Left lung (tissue), 10 donors: ENCODE data around the gene SORBS1. TPM values are rescaled to one million over a fixed set of nuclear protein-coding genes. Genes with fewer than 3 reads are reported as not detected.

Experiments used
- ATAC-seq: fragments of 200-7000 bp; cut with Tn5 transposase; one replicate; pipeline ENCODE4 v1.9.1; 2020; ENCODE audit warnings: moderate library complexity
- DNase-seq, 4 donors: peaks; one replicate each; pipeline ENCODE4 v3.0.0-alpha.2; 2013 to 2020
- H3K27ac ChIP-seq, 2 donors: fragments of 200-600 bp; sonication (generic) in 1 of 2; one replicate each; pipeline versions ENCODE4 v1.5.0 to v1.8.0; 2020 to 2021
- H3K27me3 ChIP-seq, 2 donors: fragments of 200-600 bp; sonication (generic) in 1 of 2; one replicate each; pipeline versions ENCODE4 v1.5.0 to v1.8.0; 2020 to 2021
- H3K36me3 ChIP-seq, 2 donors: fragments of 200-600 bp; sonication (generic) in 1 of 2; one replicate each; pipeline versions ENCODE4 v1.5.0 to v1.8.0; 2020 to 2021
- H3K4me1 ChIP-seq, 2 donors: fragments of 200-600 bp; one replicate each; pipeline ENCODE4 v1.8.0; 2021
- H3K4me3 ChIP-seq, 2 donors: fragments of 200-600 bp; sonication (generic) in 1 of 2; one replicate each; pipeline versions ENCODE4 v1.5.0 to v1.8.0; 2020 to 2021; ENCODE audit warnings: mild to moderate bottlenecking in 1 of 2
- H3K9me3 ChIP-seq, 2 donors: fragments of 200-600 bp; sonication (generic) in 1 of 2; one replicate each; pipeline versions ENCODE4 v1.5.0 to v1.8.0; 2020 to 2021
- intact Hi-C, 2 donors: fragments of 100-400 bp; cut with DNase I; formaldehyde crosslinking; loops; one replicate each; pipeline versions ENCODE4 v1.11.2 to v1.14.2; 2022
- polyA plus RNA-seq, 6 donors: library from polyadenylated mRNA; unstranded; fragments of 120-200 nt; gene quantifications; one replicate each; pipeline ENCODE4 v1.2.1, GENCODE V29; 2013; ENCODE audit not compliant: insufficient read length in 6 of 6
- total RNA-seq, 2 donors: library from RNA; stranded (reverse); fragmentation: NEBNext Ultra II Directional; extraction: Animal tissue kit (Norgen Biotek cat#: 25700); gene quantifications; one replicate each; pipeline ENCODE4 v1.2.1, GENCODE V29; 2021
- TF ChIP-seq, protein P1 (sequence below), 2 donors: fragments of 200-600 bp; sonication (generic) in 1 of 2; IDR thresholded peaks; one replicate each; pipeline versions ENCODE4 v1.5.0 to v1.8.0; 2021; ENCODE audit warnings: antibody characterized with exemption in 2 of 2
- donor health status: DM: no; HTN: yes; CAD: no.
- donor health status: DM: no; HTN: no; CAD: no.

The SORBS1 gene
- total and polyA plus RNA-seq, 8 donors, result 23.3 to 52.7 (median 36.4) TPM

DNA sequence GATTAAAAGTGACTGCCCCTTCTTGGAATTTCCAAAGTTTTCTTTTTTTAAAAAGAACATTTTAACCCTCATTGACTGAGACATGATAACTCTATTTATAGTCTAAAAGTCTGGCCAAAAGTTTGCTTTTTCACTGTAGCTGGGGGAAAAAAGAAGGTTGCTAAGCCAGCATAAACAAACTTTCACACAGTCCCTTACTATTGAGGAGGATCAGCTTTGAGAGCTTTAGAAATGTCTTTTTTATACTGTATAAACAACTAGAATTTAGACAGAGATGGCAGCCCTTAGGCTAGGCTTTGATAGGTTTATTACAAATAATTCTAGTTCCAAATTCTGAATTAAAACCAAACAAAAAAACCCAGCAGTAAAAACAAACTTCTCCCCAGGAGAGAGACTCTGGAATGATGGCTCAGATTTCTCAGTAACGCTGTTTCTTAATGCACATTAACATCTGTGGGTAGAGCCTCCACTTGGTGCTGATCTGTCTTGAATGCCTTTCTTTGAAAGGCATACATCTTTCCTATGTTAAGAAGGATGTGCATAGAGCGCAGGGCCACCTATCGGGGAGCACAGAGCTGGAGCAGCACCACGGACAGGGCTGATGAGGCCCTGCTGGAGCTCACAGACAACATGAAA, 169.5 kb downstream of the SORBS1 start:
- no peak overlapping the region for H3K4me3 ChIP-seq
- intact Hi-C loops, result no loop called here
- peak overlapping the region in 1 of 2 donors; percentile 9 for H3K27ac ChIP-seq
- H3K36me3 ChIP-seq, result peaks cover 0 to 14% of the 10 kb centered on the region in 2 donors
- no peaks in the 10 kb centered on the region for H3K27me3 ChIP-seq
- peaks cover 12 to 29% of the 10 kb centered on the region in 2 donors for H3K4me1 ChIP-seq
- peak; percentile 30 for ATAC-seq
- TF ChIP-seq, protein P1, sequence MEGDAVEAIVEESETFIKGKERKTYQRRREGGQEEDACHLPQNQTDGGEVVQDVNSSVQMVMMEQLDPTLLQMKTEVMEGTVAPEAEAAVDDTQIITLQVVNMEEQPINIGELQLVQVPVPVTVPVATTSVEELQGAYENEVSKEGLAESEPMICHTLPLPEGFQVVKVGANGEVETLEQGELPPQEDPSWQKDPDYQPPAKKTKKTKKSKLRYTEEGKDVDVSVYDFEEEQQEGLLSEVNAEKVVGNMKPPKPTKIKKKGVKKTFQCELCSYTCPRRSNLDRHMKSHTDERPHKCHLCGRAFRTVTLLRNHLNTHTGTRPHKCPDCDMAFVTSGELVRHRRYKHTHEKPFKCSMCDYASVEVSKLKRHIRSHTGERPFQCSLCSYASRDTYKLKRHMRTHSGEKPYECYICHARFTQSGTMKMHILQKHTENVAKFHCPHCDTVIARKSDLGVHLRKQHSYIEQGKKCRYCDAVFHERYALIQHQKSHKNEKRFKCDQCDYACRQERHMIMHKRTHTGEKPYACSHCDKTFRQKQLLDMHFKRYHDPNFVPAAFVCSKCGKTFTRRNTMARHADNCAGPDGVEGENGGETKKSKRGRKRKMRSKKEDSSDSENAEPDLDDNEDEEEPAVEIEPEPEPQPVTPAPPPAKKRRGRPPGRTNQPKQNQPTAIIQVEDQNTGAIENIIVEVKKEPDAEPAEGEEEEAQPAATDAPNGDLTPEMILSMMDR (IDR thresholded peaks at IDR 0.05), result no peak
- no peaks in the 10 kb centered on the region for H3K9me3 ChIP-seq
- peak in 2 of 4 donors; percentile 36 to 70 for DNase-seq

DNA sequence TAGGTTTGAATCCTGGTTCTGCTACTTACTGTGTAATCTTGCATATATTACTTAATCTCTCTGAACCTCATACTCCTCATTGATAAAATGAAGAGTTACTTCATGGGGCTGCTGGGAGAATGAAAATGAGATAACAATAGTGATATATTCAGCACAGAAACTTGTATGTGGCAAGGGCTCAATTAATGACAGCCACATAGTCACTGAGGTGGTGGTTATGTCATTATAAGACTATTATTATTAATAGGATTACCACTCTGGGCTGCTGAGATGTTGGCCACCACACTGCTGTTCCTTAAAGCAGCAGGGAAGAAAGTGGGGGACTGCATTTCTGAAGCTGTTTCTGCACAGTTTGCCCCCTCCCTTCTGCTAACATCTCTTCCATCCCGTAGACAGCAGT, 170.0 kb downstream of the SORBS1 start:
- Histone ChIP-seq H3K36me3 (peaks cover 0 to 9% of the 10 kb centered on the region in 2 donors), H3K4me3 (no peak overlapping the region), H3K27ac (peak overlapping the region in 1 of 2 donors; percentile 9), H3K27me3 (no peaks in the 10 kb centered on the region), H3K9me3 (no peaks in the 10 kb centered on the region), H3K4me1 (peaks cover 12 to 29% of the 10 kb centered on the region in 2 donors)
- intact Hi-C loops, result no loop called here
- no peak for ATAC-seq
- DNase-seq, result no peak
- TF ChIP-seq, protein P1 (IDR thresholded peaks at IDR 0.05), result no peak

DNA sequence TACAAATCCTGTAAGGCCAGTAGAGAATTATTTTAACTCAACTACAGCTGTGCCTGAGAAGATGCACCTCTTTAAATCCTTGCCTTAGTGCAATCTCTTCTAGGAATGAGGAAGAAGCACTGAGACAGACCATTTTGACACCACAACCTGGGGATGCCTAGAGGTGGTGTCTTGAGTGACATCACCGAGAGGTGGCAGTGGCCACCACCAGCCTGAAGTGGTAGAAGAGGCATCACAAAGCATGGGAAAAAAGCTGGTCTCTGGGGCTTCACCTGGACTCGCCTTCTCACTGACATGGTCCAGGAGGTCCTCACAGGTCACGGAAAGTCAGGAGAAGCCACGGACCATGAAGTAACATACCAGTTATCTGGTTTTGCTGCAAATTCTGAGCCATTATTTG, 171.2 kb downstream of the SORBS1 start:
- no peak for DNase-seq
- Histone ChIP-seq H3K27ac (no peak overlapping the region), H3K9me3 (no peaks in the 10 kb centered on the region), H3K4me1 (peaks cover 12 to 29% of the 10 kb centered on the region in 2 donors), H3K36me3 (peaks cover 0 to 9% of the 10 kb centered on the region in 2 donors), H3K27me3 (no peaks in the 10 kb centered on the region), H3K4me3 (no peak overlapping the region)
- TF ChIP-seq, protein P1 (IDR thresholded peaks at IDR 0.05), result no peak
- intact Hi-C loops, result no loop called here
- ATAC-seq, result no peak

DNA sequence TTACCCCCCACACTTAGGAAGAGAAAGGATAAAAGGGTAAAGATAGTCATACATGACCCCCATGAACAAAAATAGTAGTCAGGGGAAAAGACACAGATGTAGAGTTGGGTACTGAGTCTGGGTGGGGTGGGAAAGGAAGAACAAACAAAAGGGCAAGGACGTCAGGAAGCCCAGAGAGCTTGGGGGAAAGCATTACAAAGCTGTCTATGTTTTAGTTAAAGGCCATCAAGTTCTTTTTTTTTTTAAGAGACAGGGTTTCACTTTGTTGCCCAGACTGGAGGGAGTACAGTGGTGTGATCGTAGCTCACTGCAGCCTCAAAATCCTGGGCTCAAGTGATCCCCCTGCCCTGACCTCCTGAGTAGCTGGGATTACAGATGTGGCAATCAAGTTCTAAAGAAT, 172.0 kb downstream of the SORBS1 start:
- ATAC-seq, result no peak
- intact Hi-C loops, result no loop called here

DNA sequence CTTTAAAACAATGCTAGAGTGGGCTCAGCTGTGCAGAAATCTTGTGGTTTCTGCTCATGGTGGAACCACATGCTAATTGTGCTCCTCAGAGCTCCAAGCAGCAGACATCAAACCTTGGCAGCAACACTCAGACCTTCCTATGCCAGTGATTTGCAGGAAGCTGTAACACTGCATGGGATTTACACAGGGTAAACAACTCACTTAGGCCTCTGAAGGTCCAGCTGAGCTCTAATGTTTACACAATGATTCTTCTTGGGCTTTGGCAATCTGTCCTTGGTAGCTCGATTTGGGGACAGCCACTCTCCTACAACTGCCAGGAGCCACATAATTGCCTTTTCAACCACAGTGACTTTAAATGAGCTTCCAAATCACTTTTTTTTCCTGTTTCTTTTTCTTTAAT, 172.6 kb downstream of the SORBS1 start:
- H3K36me3 ChIP-seq, result peaks cover 0 to 9% of the 10 kb centered on the region in 2 donors
- peak overlapping the region; percentile 23 to 38 for H3K27ac ChIP-seq
- H3K9me3 ChIP-seq, result no peaks in the 10 kb centered on the region
- peaks cover 12 to 19% of the 10 kb centered on the region in 2 donors for H3K4me1 ChIP-seq
- TF ChIP-seq, protein P1 (IDR thresholded peaks at IDR 0.05), result no peak
- peak; percentile 90 for ATAC-seq
- H3K4me3 ChIP-seq, result no peak overlapping the region
- no peaks in the 10 kb centered on the region for H3K27me3 ChIP-seq
- DNase-seq, result peak in 1 of 4 donors; percentile 38
- intact Hi-C loops, result no loop called here

More for the DNA sequence above, 172.0 kb downstream of the SORBS1 start:
- TF ChIP-seq, protein P1 (IDR thresholded peaks at IDR 0.05), result no peak
- Histone ChIP-seq H3K4me1 (peaks cover 12 to 21% of the 10 kb centered on the region in 2 donors), H3K4me3 (no peak overlapping the region), H3K36me3 (peaks cover 0 to 9% of the 10 kb centered on the region in 2 donors), H3K9me3 (no peaks in the 10 kb centered on the region), H3K27me3 (no peaks in the 10 kb centered on the region), H3K27ac (peak overlapping the region; percentile 23 to 30)
- no peak for DNase-seq
